Left ventricle myocardium superior (tissue), 1 donor: Measurements from ENCODE around the gene ARHGAP23. TPM values are rescaled to one million over a fixed set of nuclear protein-coding genes. Genes with fewer than 3 reads are reported as not detected.
"Not testable (repeated sequence)": the region's sequence is repeated elsewhere in the genome, so short reads cannot be mapped to it uniquely, and the experiment has no call there.

Source experiments
- ATAC-seq: fragments of 200-7000 bp; cut with Tn5 transposase; one replicate; pipeline ENCODE4 v1.9.1; 2020; ENCODE audit warnings: mild to moderate bottlenecking, moderate library complexity
- DNase-seq: peaks from one replicate; pipeline ENCODE4 v3.0.0-alpha.2; 2020
- intact Hi-C: fragments of 100-400 bp; cut with micrococcal nuclease; formaldehyde crosslinking; loops from one replicate; pipeline ENCODE4 v1.11.0; 2022
- total RNA-seq: library from RNA; stranded (reverse); fragmentation: NEBNext Ultra II Directional; extraction: Animal tissue kit (Norgen Biotek cat#: 25700); gene quantifications from one replicate; pipeline ENCODE4 v1.2.1, GENCODE V29; 2021
- donor health status: DM: no; HTN: yes; CAD: no; lungs with severe emphysema.

Gene ARHGAP23
- total RNA-seq, 1 donor from 2014 or later: 70.3 TPM

DNA sequence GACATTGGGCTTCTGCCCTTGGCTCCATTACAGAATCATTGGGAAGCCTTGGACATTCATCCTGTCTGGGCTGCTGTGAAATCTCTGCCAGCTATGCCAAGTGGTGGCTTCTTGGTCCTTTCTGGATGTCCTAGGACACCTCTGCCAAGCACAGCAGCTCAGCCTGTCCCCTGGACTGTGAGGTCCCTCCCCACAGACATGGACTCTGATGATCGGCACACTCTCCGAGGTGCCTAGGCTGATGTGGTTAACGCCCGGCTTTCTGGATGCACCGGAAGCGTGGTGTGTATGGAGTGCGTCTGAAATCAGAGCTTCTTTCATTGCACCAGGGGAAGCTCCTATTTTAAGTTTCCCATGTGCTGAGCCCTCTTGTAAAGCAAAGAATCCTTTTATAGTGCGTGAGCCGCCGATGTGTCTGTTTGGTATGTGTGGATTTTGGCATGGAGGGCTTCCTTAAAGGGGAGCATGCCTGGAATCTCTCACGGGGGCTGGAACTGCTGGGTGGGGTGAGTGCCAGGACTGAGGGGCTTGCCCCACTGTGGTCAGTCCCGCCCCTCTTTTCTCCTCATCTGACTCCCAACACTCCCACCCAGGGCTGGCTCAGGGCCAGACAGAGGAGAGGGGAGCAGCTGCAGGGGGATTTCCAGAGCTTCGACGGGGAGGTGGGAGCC is 7.0 kb upstream of the ARHGAP23 start:
- intact Hi-C loops: loop anchor here (5.0 kb wide), 1 partner anchor 66 kb away; no protein-coding TSS in a partner anchor
- DNase-seq: no peak
- ATAC-seq: peak; percentile 11

DNA sequence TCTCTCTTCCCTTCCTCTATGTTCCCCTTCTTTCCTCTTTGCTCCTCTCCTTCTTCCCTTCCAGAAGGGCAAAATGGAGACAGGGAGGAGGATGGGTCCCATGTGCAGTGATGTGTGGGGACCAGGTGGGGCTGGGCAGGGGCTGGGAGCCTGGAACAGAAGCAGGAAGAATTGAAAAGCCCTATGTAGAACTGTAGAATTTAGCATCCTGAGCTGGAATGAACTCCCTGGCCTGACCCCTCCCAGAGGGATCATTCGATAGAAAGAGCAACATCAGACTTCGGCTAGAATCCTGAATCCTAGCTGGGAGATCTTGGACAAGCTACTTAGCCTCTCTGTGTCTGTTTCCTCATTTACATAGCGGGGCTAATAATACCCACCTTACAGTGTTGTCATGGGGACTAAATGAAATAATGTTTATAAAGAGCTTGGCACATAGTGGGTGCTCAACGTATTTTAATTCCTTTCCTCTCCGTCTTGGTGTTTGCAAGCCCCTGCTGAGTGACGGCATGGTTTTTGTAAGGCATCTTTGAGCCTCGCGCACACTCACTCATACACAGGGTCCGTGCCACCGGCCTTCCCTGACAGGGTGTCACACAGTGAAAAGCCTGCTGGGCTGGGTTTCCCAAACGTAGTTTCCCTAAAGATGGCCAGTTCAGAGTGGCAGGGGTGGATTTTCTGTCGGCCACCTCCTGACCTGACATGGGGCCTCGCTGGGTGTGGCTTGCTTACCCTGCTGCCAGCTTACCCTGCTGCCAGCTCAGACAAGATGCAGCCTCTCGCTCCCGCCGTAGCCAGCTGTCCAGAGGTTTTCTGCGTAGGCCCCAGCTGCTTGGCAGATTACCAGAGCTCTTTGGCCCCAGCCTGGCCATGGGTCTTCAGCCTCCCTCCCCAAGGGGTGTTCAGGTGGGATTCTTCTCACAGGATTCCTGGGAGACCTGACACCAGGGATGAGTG is 6.1 kb upstream of the ARHGAP23 start:
- intact Hi-C loops: loop anchor here (5.0 kb wide), 1 partner anchor 65 kb away; no protein-coding TSS in a partner anchor
- DNase-seq (no peak), ATAC-seq (peak; percentile 9)

DNA sequence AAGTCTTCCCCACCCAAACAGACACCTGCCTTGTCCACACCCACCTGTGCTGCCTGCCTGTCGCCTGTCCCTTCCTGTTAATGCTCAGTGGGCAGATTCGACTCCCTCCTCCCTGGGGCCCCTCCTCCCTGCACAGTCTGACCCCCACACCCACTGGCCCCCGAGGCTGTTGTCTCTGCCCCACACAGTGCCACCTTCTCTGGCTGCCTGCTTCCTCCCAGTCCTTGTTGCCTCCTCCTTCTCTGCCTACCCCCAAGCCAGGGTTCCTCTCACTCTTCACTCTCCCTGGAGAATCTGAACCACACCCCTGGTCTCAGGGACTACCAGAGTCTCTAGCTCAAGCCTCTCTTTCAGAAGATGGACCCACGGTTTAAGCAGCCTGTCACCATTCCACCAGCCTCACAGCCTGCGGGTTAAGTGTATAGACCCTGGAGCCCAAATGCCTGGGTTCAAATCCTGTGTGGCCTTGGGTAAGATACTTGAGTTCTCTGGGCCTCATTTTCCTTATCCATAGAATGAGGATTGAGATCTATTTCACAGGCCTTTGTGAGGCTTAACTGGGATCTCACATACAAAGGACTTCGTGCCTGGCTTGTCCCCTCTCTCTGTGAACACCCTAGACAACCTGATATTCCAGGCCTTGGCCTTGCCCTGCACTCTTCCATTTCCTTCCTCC is 3.8 kb upstream of the ARHGAP23 start:
- ATAC-seq (no peak), DNase-seq (no peak)
- intact Hi-C loops: loop anchor here (5.0 kb wide), 1 partner anchor 63 kb away; no protein-coding TSS in a partner anchor

DNA sequence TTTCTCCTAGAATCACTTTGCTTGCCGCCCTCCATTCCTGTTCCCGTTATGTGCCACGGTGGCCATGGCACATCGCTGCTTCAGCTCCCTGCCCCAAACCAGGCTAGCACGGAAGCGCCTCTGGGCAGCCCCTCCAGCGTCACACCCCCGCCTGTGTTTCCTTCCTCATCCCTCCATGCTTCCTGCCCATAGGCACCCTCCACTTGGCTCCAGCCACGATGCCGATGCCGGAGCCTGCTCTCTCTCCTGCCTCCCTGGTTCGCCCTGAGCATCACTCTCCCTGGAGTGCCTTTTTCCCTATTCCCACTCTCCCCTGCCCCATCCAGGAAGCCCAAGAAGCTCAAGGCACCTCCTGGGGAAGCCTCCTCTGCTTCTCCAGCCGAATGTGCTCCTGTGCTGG is 3.2 kb upstream of the ARHGAP23 start:
- no peak for DNase-seq
- intact Hi-C loops: no loop called here
- no peak for ATAC-seq

- intact Hi-C loops: no loop called here
- no peak for DNase-seq
- ATAC-seq: no peak
Observed at GRCh38 chr17:38425744-38426143, 2.5 kb upstream of the ARHGAP23 start.

GRCh38 chr17:38426441-38426840 is 1.8 kb upstream of the ARHGAP23 start:
- no peak for DNase-seq
- no peak for ATAC-seq
- intact Hi-C loops: no loop called here

- ATAC-seq: no peak
- DNase-seq: no peak
- intact Hi-C loops: no loop called here
Observed at GRCh38 chr17:38427160-38427949, 909 bp upstream of the ARHGAP23 start.

DNA sequence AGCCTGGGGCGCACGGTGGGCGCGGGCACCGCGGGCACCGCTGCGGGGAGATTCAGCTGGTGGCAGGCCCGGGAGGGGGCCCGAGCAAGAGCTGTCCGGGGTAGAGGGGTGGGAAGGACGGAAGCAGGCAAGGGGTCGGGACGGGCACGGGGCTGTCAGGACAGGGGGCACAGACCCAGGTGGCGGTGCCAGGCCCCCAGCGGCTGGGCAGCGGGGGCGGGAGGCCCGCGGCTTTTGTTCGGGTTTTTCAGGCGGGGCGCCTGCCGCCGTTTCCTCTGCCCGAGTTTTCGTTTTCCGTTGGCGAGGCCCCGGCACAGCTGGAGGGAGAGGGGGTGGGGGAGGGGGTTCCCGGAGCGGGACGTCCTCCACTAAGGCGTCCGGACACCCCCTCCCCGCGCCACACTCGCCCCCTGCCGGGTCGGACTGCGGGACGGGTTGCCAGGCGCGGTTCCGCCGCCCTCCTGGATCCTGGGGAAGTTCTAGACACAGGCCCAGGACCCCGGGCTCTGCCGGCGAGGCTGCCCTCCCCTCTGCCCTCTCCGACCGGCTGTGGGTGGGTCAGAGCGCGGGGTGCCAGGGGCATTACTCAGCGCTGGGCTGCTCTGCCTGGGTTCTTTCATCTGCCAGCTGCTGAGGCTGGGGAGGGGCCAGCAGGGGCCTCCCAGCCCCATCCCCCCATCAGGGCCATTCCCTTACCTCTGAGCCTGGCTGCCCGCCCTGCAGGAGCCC is 543 bp downstream of the ARHGAP23 start:
- ATAC-seq: peak; percentile 75
- intact Hi-C loops: no loop called here
- peak; percentile 74 for DNase-seq

DNA sequence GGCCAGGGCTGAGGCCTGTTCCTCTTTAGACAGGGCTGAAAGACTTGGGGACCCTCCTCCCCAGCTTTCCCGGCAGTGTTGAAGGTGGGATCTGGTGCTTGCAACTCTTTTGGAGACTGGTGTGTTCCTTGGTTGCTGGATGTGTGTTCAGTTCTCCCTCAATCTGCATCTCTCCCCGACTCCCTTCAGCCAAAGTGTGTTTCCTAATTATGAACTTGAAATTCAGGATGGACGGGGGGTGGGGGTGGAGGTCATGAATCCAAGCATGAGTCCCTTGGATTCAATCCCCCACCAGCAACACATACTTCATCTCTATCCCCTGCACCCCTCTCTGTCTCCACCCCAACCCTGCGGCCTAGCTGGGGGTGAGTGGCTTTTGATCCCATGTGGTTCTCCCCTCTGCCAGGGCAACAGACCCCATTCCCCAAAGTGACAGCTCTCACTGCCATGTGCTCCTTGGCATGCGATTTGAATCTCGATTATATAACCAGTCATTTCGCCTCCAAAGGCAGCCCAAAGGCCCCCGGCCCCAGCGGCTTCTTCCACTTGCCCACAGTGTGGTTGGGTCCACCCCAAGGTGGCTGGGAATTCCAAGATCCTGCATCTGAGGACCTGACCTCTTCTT is 1.3 kb downstream of the ARHGAP23 start:
- DNase-seq (no peak), ATAC-seq (no peak)
- intact Hi-C loops: no loop called here

DNA sequence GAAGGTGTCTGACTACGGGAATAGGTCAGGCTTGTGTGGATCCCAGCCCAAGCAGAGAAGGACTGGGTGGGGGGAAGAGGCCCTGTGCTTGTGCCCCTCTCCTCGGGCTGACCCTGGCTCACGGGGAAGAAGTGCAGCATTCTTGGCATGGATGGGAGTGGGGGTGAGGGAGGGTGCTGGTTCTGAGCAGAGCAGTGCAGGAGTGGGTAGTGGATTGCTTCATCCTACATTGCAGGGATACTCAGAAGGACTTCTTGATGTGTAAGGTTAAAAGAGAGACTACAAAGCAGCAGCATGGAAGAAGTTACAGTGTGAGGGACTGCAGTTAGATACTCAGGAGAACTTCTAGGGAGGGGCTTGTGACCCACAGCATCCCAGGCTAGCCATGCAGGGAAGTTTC is 2.1 kb downstream of the ARHGAP23 start:
- DNase-seq (no peak), ATAC-seq (peak; percentile 2)
- intact Hi-C loops: no loop called here

- intact Hi-C loops: no loop called here
- no peak for ATAC-seq
- DNase-seq: no peak
Observed at GRCh38 chr17:38430822-38431221, 2.6 kb downstream of the ARHGAP23 start.

DNA sequence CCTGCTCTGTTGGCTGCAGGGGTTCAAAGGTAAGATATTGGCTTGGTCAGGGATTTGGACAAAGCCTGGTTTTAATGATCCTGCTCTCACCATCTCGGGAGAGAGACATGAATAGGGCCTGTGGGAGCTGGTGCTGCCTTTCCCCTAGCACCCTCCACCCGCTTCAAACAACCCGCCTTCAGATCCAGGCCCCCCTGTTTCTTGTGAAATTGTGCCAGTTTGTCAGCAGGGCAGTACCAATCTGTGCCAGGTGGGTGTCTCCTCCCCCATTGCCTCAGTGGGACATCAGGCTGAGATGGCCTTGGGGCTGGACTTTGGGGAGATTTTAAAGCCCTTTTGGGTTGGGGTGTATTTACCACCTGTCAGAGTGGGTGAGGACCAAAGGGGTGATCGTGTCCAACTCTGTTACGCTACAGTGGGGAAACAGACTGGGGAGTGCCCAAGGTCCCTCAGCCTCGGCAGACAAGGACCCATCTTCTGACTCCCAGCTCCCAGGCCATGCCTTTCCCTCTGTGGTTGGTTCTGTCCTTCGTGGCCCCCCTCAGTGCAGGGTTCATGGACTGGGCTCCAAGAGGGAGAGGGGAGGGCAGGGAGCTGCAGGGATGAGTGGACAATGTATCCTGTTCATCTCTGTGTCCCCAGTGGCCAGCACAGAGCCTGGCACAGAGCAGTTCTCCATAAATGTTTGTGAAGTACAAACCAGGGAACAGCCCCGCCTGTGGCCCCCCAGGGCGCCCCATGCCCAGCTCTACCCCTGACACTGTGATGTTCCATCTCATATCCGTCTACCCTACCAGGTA is 3.3 kb downstream of the ARHGAP23 start:
- intact Hi-C loops: no loop called here
- DNase-seq (no peak), ATAC-seq (no peak)

- ATAC-seq: peak; percentile 6
- DNase-seq: no peak
- intact Hi-C loops: no loop called here
Observed at GRCh38 chr17:38434178-38434665, 6.0 kb downstream of the ARHGAP23 start.

GRCh38 chr17:38435795-38436194 is 7.5 kb downstream of the ARHGAP23 start:
- ATAC-seq: no peak
- intact Hi-C loops: no loop called here
- no peak for DNase-seq

DNA sequence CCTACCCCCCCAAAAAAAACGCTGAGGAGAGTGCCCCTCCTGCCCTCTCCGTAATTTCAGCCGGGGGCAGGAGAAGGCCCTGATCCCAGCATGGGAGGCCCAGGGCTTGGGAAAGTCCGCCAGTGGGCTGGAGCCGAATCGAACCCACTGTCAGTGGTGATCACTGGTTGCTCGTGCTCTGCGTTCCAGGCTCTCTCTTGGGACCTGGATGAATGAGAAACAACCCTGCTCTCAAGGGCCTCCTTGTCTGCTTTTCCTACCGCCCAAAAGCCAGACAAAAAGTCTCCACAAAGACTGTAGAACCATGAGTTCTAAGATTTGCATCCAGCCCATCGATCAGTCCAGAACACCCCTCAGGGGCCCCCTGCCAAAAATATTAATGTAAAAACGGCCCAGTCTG is 8.1 kb downstream of the ARHGAP23 start:
- intact Hi-C loops: no loop called here
- no peak for DNase-seq
- no peak for ATAC-seq

GRCh38 chr17:38437313-38437712 is 9.0 kb downstream of the ARHGAP23 start:
- intact Hi-C loops, ATAC-seq, DNase-seq: not testable (repeated sequence)

- DNase-seq (no peak), ATAC-seq (no peak)
- intact Hi-C loops: no loop called here
Observed at GRCh38 chr17:38439436-38439835, 11.2 kb downstream of the ARHGAP23 start.
